Osteocyte (in vitro differentiated cells): ENCODE data around the gene KSR1. TPM values are rescaled to one million over a fixed set of nuclear protein-coding genes. Genes with fewer than 3 reads are reported as not detected.

Experiments used
- DNase-seq: peaks from one replicate; pipeline ENCODE4 v3.0.0; 2021; ENCODE audit warnings: mixed read lengths; ENCODE audit not compliant: unreplicated experiment; ENCODE audit errors: extremely low spot score
- H3K27ac Mint-ChIP-seq: one replicate; pipeline ENCODE4 v1.8.0; 2021; ENCODE audit warnings: mild to moderate bottlenecking, mixed read lengths; ENCODE audit not compliant: unreplicated experiment
- H3K27me3 Mint-ChIP-seq: one replicate; pipeline ENCODE4 v1.8.0; 2021; ENCODE audit warnings: mixed read lengths; ENCODE audit not compliant: unreplicated experiment
- H3K36me3 Mint-ChIP-seq: one replicate; pipeline ENCODE4 v1.8.0; 2021; ENCODE audit warnings: mixed read lengths; ENCODE audit not compliant: unreplicated experiment
- H3K4me1 Mint-ChIP-seq: one replicate; pipeline ENCODE4 v1.8.0; 2021; ENCODE audit warnings: mixed read lengths; ENCODE audit not compliant: unreplicated experiment
- H3K4me3 Mint-ChIP-seq: one replicate; pipeline ENCODE4 v1.8.0; 2021; ENCODE audit warnings: mild to moderate bottlenecking, moderate library complexity, mixed read lengths; ENCODE audit not compliant: unreplicated experiment
- H3K9me3 Mint-ChIP-seq: one replicate; pipeline ENCODE4 v1.8.0; 2021; ENCODE audit warnings: mixed read lengths; ENCODE audit not compliant: unreplicated experiment
- total RNA-seq: library from RNA; stranded (reverse); gene quantifications from 2 replicates; pipeline ENCODE4 v1.2.1, GENCODE V29; 2021
- TF ChIP-seq, protein P1 (sequence below): fragments of 200-600 bp; sonication (generic); IDR thresholded peaks from 2 replicates; pipeline ENCODE4 v1.5.0; 2021; ENCODE audit warnings: antibody characterized with exemption, mild to moderate bottlenecking, moderate library complexity

Gene KSR1
- total RNA-seq, 1 donor from 2014 or later = 63.4 TPM

DNA sequence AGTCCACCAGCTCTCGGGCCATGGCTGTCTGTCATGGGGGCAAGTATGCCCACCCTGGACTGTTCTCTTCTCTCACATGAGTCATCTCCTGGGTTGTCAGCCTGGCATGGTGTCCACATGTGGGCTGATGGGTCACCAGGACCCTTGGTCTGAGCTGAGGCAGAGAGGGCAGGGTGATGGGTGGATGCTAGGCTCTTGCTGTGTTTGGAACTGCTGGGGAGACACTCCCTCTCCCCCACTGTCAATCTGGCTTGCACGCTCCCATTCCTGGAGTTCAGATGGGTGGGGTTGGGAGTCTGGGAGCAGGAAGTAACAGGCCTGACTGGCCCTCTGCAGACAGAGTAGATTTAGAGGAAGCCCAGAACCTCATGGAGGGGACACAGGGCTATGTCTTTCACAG, 28.9 kb downstream of the KSR1 start:
- no peak for DNase-seq
- Mint-ChIP-seq H3K4me3 (no peak overlapping the region), H3K36me3 (peaks cover 2% of the 10 kb centered on the region), H3K9me3 (no peaks in the 10 kb centered on the region), H3K27ac (peak overlapping the region; percentile 57), H3K27me3 (no peaks in the 10 kb centered on the region), H3K4me1 (peaks cover 55% of the 10 kb centered on the region)
- TF ChIP-seq, protein P1, sequence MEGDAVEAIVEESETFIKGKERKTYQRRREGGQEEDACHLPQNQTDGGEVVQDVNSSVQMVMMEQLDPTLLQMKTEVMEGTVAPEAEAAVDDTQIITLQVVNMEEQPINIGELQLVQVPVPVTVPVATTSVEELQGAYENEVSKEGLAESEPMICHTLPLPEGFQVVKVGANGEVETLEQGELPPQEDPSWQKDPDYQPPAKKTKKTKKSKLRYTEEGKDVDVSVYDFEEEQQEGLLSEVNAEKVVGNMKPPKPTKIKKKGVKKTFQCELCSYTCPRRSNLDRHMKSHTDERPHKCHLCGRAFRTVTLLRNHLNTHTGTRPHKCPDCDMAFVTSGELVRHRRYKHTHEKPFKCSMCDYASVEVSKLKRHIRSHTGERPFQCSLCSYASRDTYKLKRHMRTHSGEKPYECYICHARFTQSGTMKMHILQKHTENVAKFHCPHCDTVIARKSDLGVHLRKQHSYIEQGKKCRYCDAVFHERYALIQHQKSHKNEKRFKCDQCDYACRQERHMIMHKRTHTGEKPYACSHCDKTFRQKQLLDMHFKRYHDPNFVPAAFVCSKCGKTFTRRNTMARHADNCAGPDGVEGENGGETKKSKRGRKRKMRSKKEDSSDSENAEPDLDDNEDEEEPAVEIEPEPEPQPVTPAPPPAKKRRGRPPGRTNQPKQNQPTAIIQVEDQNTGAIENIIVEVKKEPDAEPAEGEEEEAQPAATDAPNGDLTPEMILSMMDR = no peak

- TF ChIP-seq, protein P1 = no peak
- Mint-ChIP-seq H3K27me3 (no peaks in the 10 kb centered on the region), H3K27ac (peak overlapping the region; percentile 19), H3K36me3 (peaks cover 2% of the 10 kb centered on the region), H3K4me3 (no peak overlapping the region), H3K9me3 (no peaks in the 10 kb centered on the region), H3K4me1 (peaks cover 63% of the 10 kb centered on the region)
- DNase-seq = no peak
Measured at GRCh38 chr17:27485716-27486495, 29.7 kb downstream of the KSR1 start.

- TF ChIP-seq, protein P1 = no peak
- Mint-ChIP-seq H3K9me3 (no peaks in the 10 kb centered on the region), H3K27ac (no peak overlapping the region), H3K4me3 (no peak overlapping the region), H3K27me3 (no peaks in the 10 kb centered on the region), H3K36me3 (peaks cover 2% of the 10 kb centered on the region), H3K4me1 (peaks cover 70% of the 10 kb centered on the region)
- no peak for DNase-seq
Measured at GRCh38 chr17:27486741-27487140, 30.5 kb downstream of the KSR1 start.

DNA sequence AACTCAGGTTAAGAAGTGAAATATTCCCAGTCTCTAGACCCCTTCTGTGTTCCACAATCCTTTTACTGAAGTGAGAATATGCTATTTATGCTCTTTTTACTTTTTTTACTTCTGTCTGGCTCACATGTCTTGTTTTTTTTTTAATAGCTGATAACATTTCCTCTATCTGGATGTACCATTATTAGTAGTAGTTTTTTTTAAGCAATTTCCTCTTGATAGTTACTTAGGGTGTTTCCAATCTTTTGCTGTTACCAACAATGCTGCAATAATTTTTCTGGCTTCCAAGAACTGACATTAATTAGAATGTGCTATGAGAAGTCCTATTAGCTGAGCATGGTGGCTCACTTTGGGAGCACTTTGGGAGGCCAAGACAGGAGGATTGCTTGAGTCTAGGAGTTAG, 32.0 kb downstream of the KSR1 start:
- Mint-ChIP-seq H3K36me3 (peaks cover 2% of the 10 kb centered on the region), H3K27ac (no peak overlapping the region), H3K27me3 (no peaks in the 10 kb centered on the region), H3K4me3 (no peak overlapping the region), H3K4me1 (peaks cover 76% of the 10 kb centered on the region), H3K9me3 (no peaks in the 10 kb centered on the region)
- TF ChIP-seq, protein P1 = no peak
- DNase-seq = no peak

GRCh38 chr17:27489045-27489715, 32.9 kb downstream of the KSR1 start:
- Mint-ChIP-seq H3K4me1 (peaks cover 80% of the 10 kb centered on the region), H3K27me3 (no peaks in the 10 kb centered on the region), H3K36me3 (no peaks in the 10 kb centered on the region), H3K4me3 (peak overlapping the region; percentile 20), H3K9me3 (no peaks in the 10 kb centered on the region), H3K27ac (peak overlapping the region; percentile 53)
- TF ChIP-seq, protein P1 = no peak
- no peak for DNase-seq
